ENCODE measurements around the gene BRIP1.

GRCh38 chr17:61749823-61750404 is 113.4 kb downstream of the BRIP1 start:
- TF ChIP-seq CTCF (conservative IDR thresholded peaks at IDR 0.05; ENCODE audit: low read depth in 2 of 2) (no peak), EZH2 (IDR thresholded peaks at IDR 0.05; ENCODE audit: low read depth, unreplicated experiment) (no peak)

Data from GM23338 (cell line).